Colonic mucosa (tissue), 4 donors: ENCODE results near the gene ELMOD3. TPM values are rescaled to one million over a fixed set of nuclear protein-coding genes. Genes with fewer than 3 reads are reported as not detected.

ENCODE experiments used
- DNase-seq: peaks from one replicate; pipeline ENCODE4 v3.0.0-alpha.2; 2020
- H3K27ac ChIP-seq: fragments of 200-600 bp; one replicate; pipeline ENCODE4 v1.8.0; 2021
- H3K27me3 ChIP-seq: fragments of 200-600 bp; one replicate; pipeline ENCODE4 v1.8.0; 2021
- H3K36me3 ChIP-seq: fragments of 200-600 bp; one replicate; pipeline ENCODE4 v1.8.0; 2021
- H3K4me1 ChIP-seq: fragments of 200-600 bp; one replicate; pipeline ENCODE4 v1.8.0; 2021; ENCODE audit warnings: mild to moderate bottlenecking
- H3K4me3 ChIP-seq: fragments of 200-600 bp; one replicate; pipeline ENCODE4 v1.8.0; 2021
- H3K9ac ChIP-seq, 2 donors: one replicate each; pipeline ENCODE4 v1.7.0; 2013; ENCODE audit warnings: control low read depth in 2 of 2, low read depth in 2 of 2, low read length in 2 of 2
- H3K9me3 ChIP-seq: fragments of 200-600 bp; one replicate; pipeline ENCODE4 v1.8.0; 2021
- intact Hi-C: fragments of 100-400 bp; cut with DNase I; formaldehyde crosslinking; loops from one replicate; pipeline ENCODE4 v1.14.1; 2022
- total RNA-seq, 2 donors: library from RNA; stranded (reverse); fragmentation: NEBNext Ultra II Directional in 1 of 2; extraction: Animal tissue kit (Norgen Biotek cat#: 25700) in 1 of 2; gene quantifications; one replicate each; pipeline ENCODE4 v1.2.1, GENCODE V29; 2021
- TF ChIP-seq, protein P1 (sequence below): fragments of 200-600 bp; IDR thresholded peaks from one replicate; pipeline ENCODE4 v1.8.0; 2022; ENCODE audit warnings: antibody characterized with exemption, mild to moderate bottlenecking
- donor health status: healthy.
- donor health status: DM: no; HTN: no; CAD: no.
- donor health status: DM: no; HTN: no; CAD: no.

Gene ELMOD3
- total RNA-seq, 2 donors from 2014 or later, result 13.4 to 19.4 TPM

DNA sequence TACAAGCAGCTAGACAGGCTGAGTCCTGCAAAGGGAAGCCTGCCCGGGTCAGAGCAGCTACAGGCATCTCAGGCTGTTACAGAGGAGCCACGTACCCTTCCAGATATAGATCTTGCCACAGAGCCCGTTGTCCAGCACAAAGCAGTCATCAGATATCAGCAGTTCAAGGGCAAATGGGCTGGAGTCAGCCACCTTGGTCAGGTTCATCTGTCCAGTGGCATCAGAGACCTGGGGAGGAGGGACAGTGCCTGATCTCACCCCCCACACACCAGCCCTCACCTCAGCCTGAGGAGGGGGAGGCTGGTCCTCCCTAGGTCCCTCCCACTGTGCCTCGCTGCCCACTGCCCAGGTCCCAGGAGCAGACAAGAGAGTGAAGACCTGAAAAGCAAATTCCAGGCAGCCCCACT is 43.4 kb downstream of the ELMOD3 start:
- Histone ChIP-seq H3K4me1 (no peaks in the 10 kb centered on the region), H3K27ac (no peak overlapping the region), H3K9me3 (no peaks in the 10 kb centered on the region), H3K27me3 (no peaks in the 10 kb centered on the region), H3K36me3 (no peaks in the 10 kb centered on the region), H3K9ac (no peak overlapping the region), H3K4me3 (no peak overlapping the region)
- TF ChIP-seq, protein P1, sequence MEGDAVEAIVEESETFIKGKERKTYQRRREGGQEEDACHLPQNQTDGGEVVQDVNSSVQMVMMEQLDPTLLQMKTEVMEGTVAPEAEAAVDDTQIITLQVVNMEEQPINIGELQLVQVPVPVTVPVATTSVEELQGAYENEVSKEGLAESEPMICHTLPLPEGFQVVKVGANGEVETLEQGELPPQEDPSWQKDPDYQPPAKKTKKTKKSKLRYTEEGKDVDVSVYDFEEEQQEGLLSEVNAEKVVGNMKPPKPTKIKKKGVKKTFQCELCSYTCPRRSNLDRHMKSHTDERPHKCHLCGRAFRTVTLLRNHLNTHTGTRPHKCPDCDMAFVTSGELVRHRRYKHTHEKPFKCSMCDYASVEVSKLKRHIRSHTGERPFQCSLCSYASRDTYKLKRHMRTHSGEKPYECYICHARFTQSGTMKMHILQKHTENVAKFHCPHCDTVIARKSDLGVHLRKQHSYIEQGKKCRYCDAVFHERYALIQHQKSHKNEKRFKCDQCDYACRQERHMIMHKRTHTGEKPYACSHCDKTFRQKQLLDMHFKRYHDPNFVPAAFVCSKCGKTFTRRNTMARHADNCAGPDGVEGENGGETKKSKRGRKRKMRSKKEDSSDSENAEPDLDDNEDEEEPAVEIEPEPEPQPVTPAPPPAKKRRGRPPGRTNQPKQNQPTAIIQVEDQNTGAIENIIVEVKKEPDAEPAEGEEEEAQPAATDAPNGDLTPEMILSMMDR, result no peak
- DNase-seq, result peak; percentile 15
- intact Hi-C loops, result loop anchor here (10.0 kb wide), 1 partner anchor 157 kb away; no protein-coding TSS in a partner anchor

DNA sequence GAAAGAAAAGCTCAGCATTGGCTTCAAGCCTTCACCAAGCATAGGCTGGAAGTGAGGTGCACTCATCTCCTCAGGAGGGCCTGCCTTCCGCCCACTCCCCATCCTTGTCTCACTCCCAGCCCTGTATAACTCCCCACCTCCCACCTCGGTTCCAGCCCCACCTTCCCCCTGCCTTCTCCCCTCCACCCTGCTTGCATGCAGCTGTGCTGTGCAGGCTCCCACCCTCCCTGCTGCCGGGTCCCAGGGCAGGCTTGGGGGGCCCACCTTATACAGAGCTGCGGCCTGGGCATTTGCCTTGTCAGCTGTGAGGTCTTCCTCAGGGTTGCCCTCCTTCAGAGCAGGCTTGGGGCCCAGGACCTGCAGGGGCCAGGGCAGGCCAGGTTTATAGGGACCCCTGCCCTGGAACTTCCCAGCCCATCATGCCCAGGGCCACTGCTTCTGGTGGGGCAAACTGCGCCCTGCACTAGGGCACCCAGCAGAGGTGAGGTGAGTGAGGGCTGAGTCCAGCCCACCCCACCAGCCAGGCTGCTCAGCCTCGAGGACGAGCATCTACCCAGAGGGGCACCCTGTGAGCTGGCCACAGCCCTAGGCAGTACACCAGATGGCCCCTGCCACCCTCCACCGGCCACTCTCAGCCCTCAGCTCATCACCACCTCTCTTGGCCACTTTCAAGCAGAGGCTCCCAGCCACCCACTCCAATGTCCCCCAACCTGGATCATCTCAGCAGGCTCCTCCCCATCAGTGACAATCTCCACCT is 44.0 kb downstream of the ELMOD3 start:
- Histone ChIP-seq H3K4me3 (no peak overlapping the region), H3K36me3 (no peaks in the 10 kb centered on the region), H3K27ac (no peak overlapping the region), H3K27me3 (no peaks in the 10 kb centered on the region), H3K4me1 (no peaks in the 10 kb centered on the region), H3K9me3 (no peaks in the 10 kb centered on the region), H3K9ac (no peak overlapping the region)
- peak; percentile 14 for DNase-seq
- intact Hi-C loops, result loop anchor here (10.0 kb wide), 1 partner anchor 156 kb away; no protein-coding TSS in a partner anchor
- TF ChIP-seq, protein P1, result no peak

DNA sequence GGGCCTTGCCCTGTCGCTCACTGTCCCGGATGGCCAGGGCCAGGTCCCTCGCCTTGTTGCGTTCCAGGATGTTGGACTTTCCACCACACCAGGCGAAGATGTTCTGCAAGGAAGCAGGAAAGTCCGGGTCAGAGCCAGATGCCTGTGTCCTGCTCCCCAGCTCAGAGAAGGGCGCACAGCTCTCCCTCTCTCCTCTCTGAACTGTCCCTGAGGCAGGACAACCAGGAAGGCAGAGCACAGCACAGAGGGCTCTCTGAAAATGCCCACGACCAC is 44.5 kb downstream of the ELMOD3 start:
- intact Hi-C loops, result loop anchor here (10.0 kb wide), 1 partner anchor 156 kb away; no protein-coding TSS in a partner anchor
- Histone ChIP-seq H3K27me3 (no peaks in the 10 kb centered on the region), H3K9me3 (no peaks in the 10 kb centered on the region), H3K4me3 (no peak overlapping the region), H3K36me3 (no peaks in the 10 kb centered on the region), H3K4me1 (no peaks in the 10 kb centered on the region), H3K9ac (no peak overlapping the region), H3K27ac (no peak overlapping the region)
- no peak for DNase-seq
- TF ChIP-seq, protein P1, result no peak

DNA sequence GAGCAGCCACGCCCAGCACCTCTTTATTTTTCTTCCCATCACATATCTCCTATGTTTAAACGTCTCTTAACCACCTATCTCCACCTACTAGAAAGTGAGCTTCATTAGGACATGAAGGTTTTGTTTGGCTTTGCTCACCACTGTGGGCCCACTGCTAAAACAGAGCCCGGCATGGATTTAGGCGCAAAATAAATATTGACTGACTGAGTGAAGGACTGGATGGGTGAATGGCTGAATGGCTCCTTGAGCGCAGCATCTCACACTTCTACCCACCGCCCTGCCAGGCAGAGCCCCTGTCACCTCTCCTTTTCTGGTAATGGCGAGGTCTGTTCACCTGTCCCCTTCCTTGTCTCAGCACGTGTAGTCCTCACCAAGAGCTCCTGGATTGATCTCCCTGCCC is 45.5 kb downstream of the ELMOD3 start:
- H3K9me3 ChIP-seq, result no peaks in the 10 kb centered on the region
- H3K27me3 ChIP-seq, result no peaks in the 10 kb centered on the region
- H3K4me3 ChIP-seq, result no peak overlapping the region
- no peaks in the 10 kb centered on the region for H3K4me1 ChIP-seq
- no peak for DNase-seq
- H3K36me3 ChIP-seq, result no peaks in the 10 kb centered on the region
- TF ChIP-seq, protein P1, result no peak
- H3K27ac ChIP-seq, result no peak overlapping the region
- intact Hi-C loops, result no loop called here
- H3K9ac ChIP-seq, result no peak overlapping the region

DNA sequence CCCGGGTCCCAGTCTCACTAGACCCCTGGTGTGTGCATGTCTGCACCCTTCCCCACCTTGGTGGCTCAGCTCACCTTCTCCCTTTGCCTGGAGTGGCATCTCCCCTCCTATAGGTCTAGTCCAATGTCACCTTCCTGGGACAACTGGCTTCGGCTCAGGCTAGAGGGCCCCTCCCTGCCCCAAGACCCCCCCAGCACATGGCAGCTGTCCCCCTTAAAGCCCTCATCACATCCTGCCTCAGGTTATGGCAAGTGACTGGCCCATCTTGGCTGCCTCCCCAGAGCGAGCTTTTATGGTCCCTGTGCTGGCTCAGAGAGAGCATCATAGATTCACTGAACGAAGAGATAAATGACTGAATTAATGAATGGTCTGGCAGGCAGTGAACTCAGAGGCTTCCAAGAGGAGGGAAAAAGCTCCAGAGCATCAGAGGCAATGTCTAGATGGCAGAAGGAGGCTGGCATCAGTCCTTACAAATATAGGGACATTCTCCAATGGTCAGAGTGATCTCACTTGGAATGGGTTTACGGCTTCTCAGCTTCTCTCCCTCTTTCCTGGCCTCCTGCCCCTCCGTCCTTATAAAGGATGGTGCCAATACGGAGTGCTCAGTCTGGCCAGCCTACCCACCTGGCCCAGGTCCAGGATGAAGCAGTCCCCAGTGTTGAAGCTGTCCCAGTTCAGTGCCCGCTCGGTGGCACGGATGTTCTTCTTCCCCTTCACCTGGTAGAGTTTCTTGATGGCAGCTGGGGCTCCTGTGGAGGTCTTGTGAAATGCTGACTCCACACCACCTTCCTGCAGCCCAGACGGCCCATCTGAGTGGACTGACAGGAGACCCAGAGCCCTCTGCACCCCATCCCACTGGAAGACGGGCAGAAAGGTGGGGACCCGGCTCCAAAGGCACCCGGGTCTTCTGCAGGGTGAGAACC is 46.2 kb downstream of the ELMOD3 start:
- TF ChIP-seq, protein P1, result no peak
- intact Hi-C loops, result no loop called here
- no peak overlapping the region for H3K27ac ChIP-seq
- H3K4me3 ChIP-seq, result no peak overlapping the region
- no peaks in the 10 kb centered on the region for H3K4me1 ChIP-seq
- no peak overlapping the region for H3K9ac ChIP-seq
- no peaks in the 10 kb centered on the region for H3K36me3 ChIP-seq
- H3K27me3 ChIP-seq, result no peaks in the 10 kb centered on the region
- H3K9me3 ChIP-seq, result no peaks in the 10 kb centered on the region
- DNase-seq, result no peak
